ENCODE measurements around the gene TTI1. TPM values are rescaled to one million over a fixed set of nuclear protein-coding genes. Genes with fewer than 3 reads are reported as not detected.

Gene TTI1
- polyA plus RNA-seq, 3 donors: 6.4 to 9.1 (median 8.8) TPM

GRCh38 chr20:38050686-38051085 is 17.4 kb upstream of the TTI1 start:
- Mint-ChIP-seq H3K9me3 (no peaks in the 10 kb centered on the region), H3K36me3 (peaks cover 67 to 77% of the 10 kb centered on the region in 2 donors), H3K27ac (no peak overlapping the region), H3K4me3 (no peak overlapping the region), H3K4me1 (peaks cover 2% of the 10 kb centered on the region), H3K27me3 (ENCODE audit: low read depth in 3 of 3) (no peaks in the 10 kb centered on the region)
- Histone ChIP-seq H3K4me2 (replicated peaks; ENCODE audit: extremely low read depth, low read length, poor library complexity, severe bottlenecking) (no peak overlapping the region), H3K9me3 (replicated peaks in 1 of 2; ENCODE audit: control insufficient read depth in 1 of 2, insufficient read depth in 1 of 2, low read length in 2 of 2) (no peaks in the 10 kb centered on the region), H3K27ac (ENCODE audit: low read depth in 1 of 2, low read length in 2 of 2) (no peak overlapping the region), H3K4me3 (replicated peaks in 1 of 3; ENCODE audit: low read depth in 2 of 3, low read length in 3 of 3) (no peak overlapping the region), H3K79me2 (ENCODE audit: insufficient read depth, low read length) (peaks cover 84% of the 10 kb centered on the region), H3K27me3 (ENCODE audit: control insufficient read depth in 2 of 2, insufficient read depth in 2 of 2, low read length in 2 of 2) (no peaks in the 10 kb centered on the region), H2AFZ (ENCODE audit: insufficient read depth, low read depth, low read length, poor library complexity, severe bottlenecking) (no peak overlapping the region), H3K4me1 (ENCODE audit: control insufficient read depth in 1 of 2, insufficient read depth in 2 of 2, low read length in 2 of 2) (no peaks in the 10 kb centered on the region), H3K9ac (ENCODE audit: insufficient read depth, low read length, poor library complexity, severe bottlenecking) (no peak overlapping the region), H4K20me1 (ENCODE audit: insufficient read depth, low read length) (peaks cover 87% of the 10 kb centered on the region), H3K36me3 (replicated peaks in 1 of 2; ENCODE audit: control insufficient read depth in 1 of 2, insufficient read depth in 2 of 2, low read length in 2 of 2) (peaks cover 67 to 98% of the 10 kb centered on the region in 2 donors)
- TF ChIP-seq, protein P1, sequence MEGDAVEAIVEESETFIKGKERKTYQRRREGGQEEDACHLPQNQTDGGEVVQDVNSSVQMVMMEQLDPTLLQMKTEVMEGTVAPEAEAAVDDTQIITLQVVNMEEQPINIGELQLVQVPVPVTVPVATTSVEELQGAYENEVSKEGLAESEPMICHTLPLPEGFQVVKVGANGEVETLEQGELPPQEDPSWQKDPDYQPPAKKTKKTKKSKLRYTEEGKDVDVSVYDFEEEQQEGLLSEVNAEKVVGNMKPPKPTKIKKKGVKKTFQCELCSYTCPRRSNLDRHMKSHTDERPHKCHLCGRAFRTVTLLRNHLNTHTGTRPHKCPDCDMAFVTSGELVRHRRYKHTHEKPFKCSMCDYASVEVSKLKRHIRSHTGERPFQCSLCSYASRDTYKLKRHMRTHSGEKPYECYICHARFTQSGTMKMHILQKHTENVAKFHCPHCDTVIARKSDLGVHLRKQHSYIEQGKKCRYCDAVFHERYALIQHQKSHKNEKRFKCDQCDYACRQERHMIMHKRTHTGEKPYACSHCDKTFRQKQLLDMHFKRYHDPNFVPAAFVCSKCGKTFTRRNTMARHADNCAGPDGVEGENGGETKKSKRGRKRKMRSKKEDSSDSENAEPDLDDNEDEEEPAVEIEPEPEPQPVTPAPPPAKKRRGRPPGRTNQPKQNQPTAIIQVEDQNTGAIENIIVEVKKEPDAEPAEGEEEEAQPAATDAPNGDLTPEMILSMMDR (IDR thresholded peaks at IDR 0.05): no peak
- intact Hi-C loops (cut with micrococcal nuclease): loop anchor here in 1 of 2 donors (10.0 kb wide), 1 partner anchor 254 kb away; the partner anchor contains the start of gene BPI
- no CpG with 5 or more reads among the region's 1 CpG for WGBS (ENCODE audit: insufficient coverage)
- no peak for DNase-seq

GRCh38 chr20:38049800-38050199 is 16.5 kb upstream of the TTI1 start:
- Histone ChIP-seq H3K27me3 (ENCODE audit: control insufficient read depth in 2 of 2, insufficient read depth in 2 of 2, low read length in 2 of 2) (no peaks in the 10 kb centered on the region), H4K20me1 (ENCODE audit: insufficient read depth, low read length) (peaks cover 84% of the 10 kb centered on the region), H3K9me3 (replicated peaks in 1 of 2; ENCODE audit: control insufficient read depth in 1 of 2, insufficient read depth in 1 of 2, low read length in 2 of 2) (no peaks in the 10 kb centered on the region), H3K9ac (ENCODE audit: insufficient read depth, low read length, poor library complexity, severe bottlenecking) (no peak overlapping the region), H3K4me1 (ENCODE audit: control insufficient read depth in 1 of 2, insufficient read depth in 2 of 2, low read length in 2 of 2) (no peaks in the 10 kb centered on the region), H3K36me3 (replicated peaks in 1 of 2; ENCODE audit: control insufficient read depth in 1 of 2, insufficient read depth in 2 of 2, low read length in 2 of 2) (peaks cover 71 to 98% of the 10 kb centered on the region in 2 donors), H2AFZ (ENCODE audit: insufficient read depth, low read depth, low read length, poor library complexity, severe bottlenecking) (no peak overlapping the region), H3K79me2 (ENCODE audit: insufficient read depth, low read length) (peaks cover 81% of the 10 kb centered on the region), H3K27ac (ENCODE audit: low read depth in 1 of 2, low read length in 2 of 2) (no peak overlapping the region), H3K4me3 (replicated peaks in 1 of 3; ENCODE audit: low read depth in 2 of 3, low read length in 3 of 3) (no peak overlapping the region), H3K4me2 (replicated peaks; ENCODE audit: extremely low read depth, low read length, poor library complexity, severe bottlenecking) (no peak overlapping the region)
- Mint-ChIP-seq H3K27ac (peak overlapping the region in 2 of 7 donors; percentile 4 to 7), H3K27me3 (ENCODE audit: low read depth in 3 of 3) (no peaks in the 10 kb centered on the region), H3K36me3 (peaks cover 62 to 73% of the 10 kb centered on the region in 2 donors), H3K9me3 (no peaks in the 10 kb centered on the region), H3K4me3 (no peak overlapping the region), H3K4me1 (peaks cover 2% of the 10 kb centered on the region)
- intact Hi-C loops (cut with micrococcal nuclease): loop anchor here in 1 of 2 donors (10.0 kb wide), 1 partner anchor 255 kb away; the partner anchor contains the start of gene BPI
- 100% methylated on average over 2 of the region's 3 CpGs for WGBS (ENCODE audit: insufficient coverage)
- TF ChIP-seq, protein P1 (IDR thresholded peaks at IDR 0.05): no peak
- no peak for DNase-seq
